Loucy (cell line): ENCODE data around the gene TCAF2.
"Not testable (repeated sequence)": the region's sequence is repeated elsewhere in the genome, so short reads cannot be mapped to it uniquely, and the experiment has no call there.

Experiments used
- EZH2phosphoT487 ChIP-seq: fragments of 200-600 bp; IDR thresholded peaks from 2 replicates; pipeline ENCODE4 v1.6.1; 2018; ENCODE audit warnings: antibody characterized with exemption, mild to moderate bottlenecking, moderate library complexity, borderline replicate concordance
- TF ChIP-seq, protein P1 (sequence below): fragments of 200-600 bp; sonication (generic); conservative IDR thresholded peaks from 2 replicates; pipeline ENCODE4 v1.5.1; 2014; ENCODE audit warnings: mild to moderate bottlenecking, antibody characterized with exemption, low read length

DNA sequence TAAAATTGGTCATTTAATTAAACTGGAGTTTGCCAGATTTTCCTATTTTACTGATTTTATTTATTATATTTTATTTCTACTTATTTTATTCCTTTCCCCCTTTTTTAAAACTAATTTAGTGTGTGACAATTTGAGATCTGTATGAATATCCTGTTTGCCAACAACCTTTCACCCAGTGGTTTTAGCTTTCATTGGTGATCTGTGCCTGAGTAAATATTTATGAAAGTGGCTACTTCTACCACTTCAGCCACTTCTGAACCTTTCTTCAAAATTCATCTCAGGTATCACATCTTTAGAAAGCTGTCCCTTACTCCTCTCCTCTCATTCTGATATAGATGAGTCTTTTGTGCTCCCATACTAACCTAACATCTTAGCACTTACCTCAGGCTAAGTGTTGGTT is 30.9 kb upstream of the TCAF2 start:
- TF ChIP-seq, protein P1, sequence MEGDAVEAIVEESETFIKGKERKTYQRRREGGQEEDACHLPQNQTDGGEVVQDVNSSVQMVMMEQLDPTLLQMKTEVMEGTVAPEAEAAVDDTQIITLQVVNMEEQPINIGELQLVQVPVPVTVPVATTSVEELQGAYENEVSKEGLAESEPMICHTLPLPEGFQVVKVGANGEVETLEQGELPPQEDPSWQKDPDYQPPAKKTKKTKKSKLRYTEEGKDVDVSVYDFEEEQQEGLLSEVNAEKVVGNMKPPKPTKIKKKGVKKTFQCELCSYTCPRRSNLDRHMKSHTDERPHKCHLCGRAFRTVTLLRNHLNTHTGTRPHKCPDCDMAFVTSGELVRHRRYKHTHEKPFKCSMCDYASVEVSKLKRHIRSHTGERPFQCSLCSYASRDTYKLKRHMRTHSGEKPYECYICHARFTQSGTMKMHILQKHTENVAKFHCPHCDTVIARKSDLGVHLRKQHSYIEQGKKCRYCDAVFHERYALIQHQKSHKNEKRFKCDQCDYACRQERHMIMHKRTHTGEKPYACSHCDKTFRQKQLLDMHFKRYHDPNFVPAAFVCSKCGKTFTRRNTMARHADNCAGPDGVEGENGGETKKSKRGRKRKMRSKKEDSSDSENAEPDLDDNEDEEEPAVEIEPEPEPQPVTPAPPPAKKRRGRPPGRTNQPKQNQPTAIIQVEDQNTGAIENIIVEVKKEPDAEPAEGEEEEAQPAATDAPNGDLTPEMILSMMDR = not testable (repeated sequence)
- TF ChIP-seq EZH2phosphoT487 = not testable (repeated sequence)
